ENCODE data around the gene ANXA6. TPM values are rescaled to one million over a fixed set of nuclear protein-coding genes. Genes with fewer than 3 reads are reported as not detected.
A peak's percentile ranks its signal among the peaks of the same experiment; 100 is the strongest.

Gene ANXA6
- total RNA-seq, 1 experiment from 2014 or later, result 51.9 TPM

- H3K27me3 Mint-ChIP-seq (ENCODE audit: insufficient read depth, unreplicated experiment), result no peaks in the 10 kb centered on the region
- H3K36me3 Mint-ChIP-seq (ENCODE audit: insufficient read depth, unreplicated experiment), result no peaks in the 10 kb centered on the region
- ChIA-PET POLR2A (no interaction called here), CTCF (no interaction called here)
- H3K9me3 Mint-ChIP-seq (ENCODE audit: unreplicated experiment), result no peaks in the 10 kb centered on the region
- no peak overlapping the region for H3K4me3 ChIP-seq (ENCODE audit: low read depth, low read length)
- no peaks in the 10 kb centered on the region for H3K27me3 ChIP-seq (replicated peaks; ENCODE audit: control insufficient read depth, insufficient read depth, low read length)
- H3K4me1 ChIP-seq, result no peaks in the 10 kb centered on the region
- intact Hi-C loops (cut with micrococcal nuclease; ENCODE audit: unreplicated experiment), result no loop called here
- no peaks in the 10 kb centered on the region for H3K9me3 ChIP-seq
- DNase-seq, result peak in 1 of 2 experiments; percentile 12
- no peaks in the 10 kb centered on the region for H3K36me3 ChIP-seq (ENCODE audit: control insufficient read depth, insufficient read depth, low read length)
- no peak overlapping the region for H3K4me3 Mint-ChIP-seq (ENCODE audit: unreplicated experiment)
- H3K4me1 Mint-ChIP-seq (ENCODE audit: low read depth, unreplicated experiment), result no peaks in the 10 kb centered on the region
- no TSS peak for BruUV-seq (replicated peaks)
- no peak overlapping the region for H3K27ac Mint-ChIP-seq (ENCODE audit: unreplicated experiment)
- no peak for TF ChIP-seq CTCF (IDR thresholded peaks at IDR 0.05; ENCODE audit: insufficient read depth in 1 of 2, low read depth in 1 of 2, low read length in 1 of 2, severe bottlenecking in 1 of 2, unreplicated experiment in 1 of 2)
Observed at GRCh38 chr5:151181818-151182523, 24.4 kb upstream of the ANXA6 start.

- POLR2A ChIA-PET, result no interaction called here
- H3K27me3 Mint-ChIP-seq (ENCODE audit: insufficient read depth, unreplicated experiment), result no peaks in the 10 kb centered on the region
- H3K9me3 ChIP-seq, result no peaks in the 10 kb centered on the region
- no peaks in the 10 kb centered on the region for H3K4me1 ChIP-seq
- no peak for TF ChIP-seq CTCF (IDR thresholded peaks at IDR 0.05; ENCODE audit: insufficient read depth in 1 of 2, low read depth in 1 of 2, low read length in 1 of 2, severe bottlenecking in 1 of 2, unreplicated experiment in 1 of 2)
- peak in 1 of 2 experiments; percentile 9 for DNase-seq
- no peaks in the 10 kb centered on the region for H3K9me3 Mint-ChIP-seq (ENCODE audit: unreplicated experiment)
- no peak overlapping the region for H3K4me3 Mint-ChIP-seq (ENCODE audit: unreplicated experiment)
- CTCF ChIA-PET, result no interaction called here
- BruUV-seq (replicated peaks), result no TSS peak
- no peaks in the 10 kb centered on the region for H3K4me1 Mint-ChIP-seq (ENCODE audit: low read depth, unreplicated experiment)
- H3K27me3 ChIP-seq (replicated peaks; ENCODE audit: control insufficient read depth, insufficient read depth, low read length), result no peaks in the 10 kb centered on the region
- no peak overlapping the region for H3K27ac Mint-ChIP-seq (ENCODE audit: unreplicated experiment)
- intact Hi-C loops (cut with micrococcal nuclease; ENCODE audit: unreplicated experiment), result no loop called here
- no peaks in the 10 kb centered on the region for H3K36me3 Mint-ChIP-seq (ENCODE audit: insufficient read depth, unreplicated experiment)
- H3K36me3 ChIP-seq (ENCODE audit: control insufficient read depth, insufficient read depth, low read length), result no peaks in the 10 kb centered on the region
- H3K4me3 ChIP-seq (ENCODE audit: low read depth, low read length), result no peak overlapping the region
Observed at GRCh38 chr5:151180291-151180690, 22.7 kb upstream of the ANXA6 start.

- Histone ChIP-seq H3K4me3 (ENCODE audit: low read depth, low read length) (no peak overlapping the region), H3K9me3 (no peaks in the 10 kb centered on the region), H3K36me3 (ENCODE audit: control insufficient read depth, insufficient read depth, low read length) (no peaks in the 10 kb centered on the region), H3K4me1 (no peaks in the 10 kb centered on the region), H3K27me3 (replicated peaks; ENCODE audit: control insufficient read depth, insufficient read depth, low read length) (no peaks in the 10 kb centered on the region)
- DNase-seq, result peak in 1 of 2 experiments; percentile 2
- POLR2A ChIA-PET, result no interaction called here
- intact Hi-C loops (cut with micrococcal nuclease; ENCODE audit: unreplicated experiment), result no loop called here
- BruUV-seq (replicated peaks), result no TSS peak
- Mint-ChIP-seq H3K9me3 (ENCODE audit: unreplicated experiment) (no peaks in the 10 kb centered on the region), H3K27me3 (ENCODE audit: insufficient read depth, unreplicated experiment) (no peaks in the 10 kb centered on the region), H3K4me1 (ENCODE audit: low read depth, unreplicated experiment) (no peaks in the 10 kb centered on the region), H3K27ac (ENCODE audit: unreplicated experiment) (no peak overlapping the region), H3K36me3 (ENCODE audit: insufficient read depth, unreplicated experiment) (no peaks in the 10 kb centered on the region), H3K4me3 (ENCODE audit: unreplicated experiment) (no peak overlapping the region)
- TF ChIP-seq CTCF (IDR thresholded peaks at IDR 0.05; ENCODE audit: insufficient read depth in 1 of 2, low read depth in 1 of 2, low read length in 1 of 2, severe bottlenecking in 1 of 2, unreplicated experiment in 1 of 2), result no peak
- CTCF ChIA-PET, result no interaction called here
Observed at GRCh38 chr5:151179489-151179840, 21.9 kb upstream of the ANXA6 start.
